Activated T-cell treated with anti-CD3 and anti-CD28 coated beads for 4 hours (primary cell): ENCODE measurements around the gene HCRT.

Experiments
- DNase-seq: peaks from one replicate; pipeline ENCODE4 v3.0.0-alpha.2; 2020

The HCRT gene

GRCh38 chr17:42136654-42137051, 48.6 kb downstream of the HCRT start:
- no peak for DNase-seq

DNA sequence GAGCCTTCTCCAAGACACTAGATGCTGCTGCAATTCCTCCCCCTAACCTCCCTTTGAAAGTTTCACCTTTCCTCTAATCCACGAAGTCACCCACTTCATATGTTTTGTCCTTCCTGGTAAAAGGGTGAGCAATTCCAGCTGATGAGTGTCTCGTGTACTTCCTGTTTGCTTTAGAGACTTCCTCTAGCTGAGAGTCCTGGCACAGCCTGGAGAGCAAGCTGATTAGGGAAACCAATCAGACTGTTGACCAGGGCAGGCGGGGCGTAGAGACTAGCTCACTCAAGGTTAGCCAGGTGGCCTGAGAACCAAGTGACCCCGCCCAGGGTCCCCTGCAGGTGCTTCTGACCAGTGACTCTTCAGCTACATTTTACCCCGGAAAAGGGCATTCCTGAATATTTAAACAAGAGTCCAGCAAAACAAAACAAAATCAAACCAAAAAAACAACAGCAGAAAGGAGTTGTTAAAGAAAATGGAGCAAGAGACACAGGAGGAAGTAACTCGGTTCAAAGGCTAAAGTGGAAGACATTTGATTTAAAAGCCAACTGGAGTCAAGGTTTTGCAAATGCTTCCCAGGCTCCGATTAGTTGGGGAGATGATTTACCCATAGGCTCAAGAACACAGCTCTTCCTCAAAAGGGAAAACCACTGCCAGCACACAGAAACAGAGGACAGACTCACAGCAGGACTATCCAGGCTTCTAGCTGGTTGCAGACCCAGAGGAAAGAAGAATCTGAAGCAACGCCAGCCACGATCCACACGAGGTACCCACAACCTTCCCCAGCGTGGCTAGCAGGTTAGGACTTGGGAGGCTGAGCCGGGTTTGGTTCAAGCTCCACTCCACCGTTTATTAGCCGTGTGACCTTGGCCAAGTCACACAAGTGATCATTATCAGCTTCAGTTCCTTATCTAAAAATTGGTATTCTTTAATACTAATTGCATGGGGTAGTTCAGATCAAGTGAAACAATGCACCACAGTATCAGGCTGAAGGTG, 49.3 kb downstream of the HCRT start:
- DNase-seq: no peak

- DNase-seq: no peak
Observed at GRCh38 chr17:42135151-42135550, 50.1 kb downstream of the HCRT start.
